ENCODE data around the gene ERBB4. TPM values are rescaled to one million over a fixed set of nuclear protein-coding genes. Genes with fewer than 3 reads are reported as not detected.

ERBB4 gene
- total and polyA plus RNA-seq, 10 of the 15 experiments (the other 5 are each of a cell fraction or from before 2014, with no cell fraction given), result under 0.01 to 0.23 (median 0.01) TPM; not detected in 4

GRCh38 chr2:212426637-212427412 is 111.8 kb downstream of the ERBB4 start (continued):
- no peak for TF ChIP-seq RCOR1 (conservative IDR thresholded peaks at IDR 0.05; ENCODE audit: low read depth, low read length)
- TF ChIP-seq ZZZ3 (IDR thresholded peaks at IDR 0.05; ENCODE audit: control insufficient read depth, insufficient read length, low read depth), result no peak

GRCh38 chr2:212424082-212424481 is 114.5 kb downstream of the ERBB4 start:
- Histone ChIP-seq H3K9ac (ENCODE audit: control insufficient read depth, insufficient read depth, low read length) (no peak overlapping the region), H3K4me2 (ENCODE audit: control insufficient read depth, insufficient read depth) (no peak overlapping the region), H3K4me1 (ENCODE audit: control insufficient read depth, insufficient read depth, low read length) (no peaks in the 10 kb centered on the region), H3K79me2 (ENCODE audit: control insufficient read depth, insufficient read depth, low read length) (no peaks in the 10 kb centered on the region), H2AFZ (ENCODE audit: control insufficient read depth, low read depth, low read length) (no peak overlapping the region), H3K36me3 (ENCODE audit: control insufficient read depth in 2 of 2, insufficient read depth in 2 of 2, low read length in 1 of 2) (no peaks in the 10 kb centered on the region), H3K9me3 (replicated peaks; ENCODE audit: control insufficient read depth, insufficient read depth, low read length) (no peaks in the 10 kb centered on the region), H3K4me3 (no peak overlapping the region), H3K27ac (ENCODE audit: control insufficient read depth, insufficient read depth) (no peak overlapping the region), H3K27me3 (replicated peaks in 1 of 2; ENCODE audit: control insufficient read depth in 2 of 2, insufficient read depth in 2 of 2, low read length in 1 of 2) (no peaks in the 10 kb centered on the region), H4K20me1 (ENCODE audit: control insufficient read depth, insufficient read depth) (no peaks in the 10 kb centered on the region)
- CTCF ChIA-PET, result no interaction called here
- BruUV-seq (replicated peaks), result no TSS peak
- in situ Hi-C loops (cut with MboI) (no loop called here), intact Hi-C loops (cut with micrococcal nuclease; ENCODE audit: unreplicated experiment) (no loop called here)
- DNase-seq (ENCODE audit: low read depth, low spot score) (no peak), ATAC-seq (peak; percentile 26; the same call in 2 of the 3 replicates), FAIRE-seq (no peak)
- RAD21 ChIA-PET (ENCODE audit: unreplicated experiment), result no interaction called here
- POLR2A ChIA-PET, result no interaction called here
- TF ChIP-seq NBN (IDR thresholded peaks at IDR 0.05) (no peak), ZNF217 (IDR thresholded peaks at IDR 0.05) (no peak), CREB1 (IDR thresholded peaks at IDR 0.05; ENCODE audit: low read depth) (no peak), ZNF687 (IDR thresholded peaks at IDR 0.05) (no peak), NFYB (IDR thresholded peaks at IDR 0.05; ENCODE audit: insufficient read depth, low read depth, low read length) (no peak), POLR2AphosphoS2 (IDR thresholded peaks at IDR 0.05; ENCODE audit: low read depth, low read length) (no peak), BCL11A (IDR thresholded peaks at IDR 0.05; ENCODE audit: low read depth, low read length) (no peak), PRDM15 (CRISPR knock-in tag; IDR thresholded peaks at IDR 0.05) (no peak), SUZ12 (IDR thresholded peaks at IDR 0.05; ENCODE audit: unreplicated experiment) (no peak), BMI1 (IDR thresholded peaks at IDR 0.05; ENCODE audit: borderline replicate concordance) (no peak), WRNIP1 (IDR thresholded peaks at IDR 0.05; ENCODE audit: borderline replicate concordance, low read depth, low read length) (no peak), CHD2 (IDR thresholded peaks at IDR 0.05; ENCODE audit: borderline replicate concordance, low read depth, low read length) (no peak), MEF2B (IDR thresholded peaks at IDR 0.05; ENCODE audit: partially characterized antibody, poor library complexity, severe bottlenecking) (no peak), IRF4 (IDR thresholded peaks at IDR 0.05; ENCODE audit: low read depth, low read length) (no peak)
- SMC1A ChIA-PET (ENCODE audit: uncharacterized antibody, unreplicated experiment), result no interaction called here
